Stimulated activated CD8-positive, alpha-beta memory T cell treated with anti-CD3 and anti-CD28 coated beads, Interleukin-7, amount 100 ng/mL, for 1 hour (primary cell): ENCODE data around the gene GPR153.

ENCODE experiments used
- DNase-seq, 2 donors: peaks; one replicate each; pipeline ENCODE4 v3.0.0-alpha.2; 2020; ENCODE audit warnings: low read depth in 2 of 2

The GPR153 gene

GRCh38 chr1:6287029-6287428 is 26.1 kb upstream of the GPR153 start:
- DNase-seq, result no peak

- DNase-seq, result no peak
Measured at GRCh38 chr1:6286266-6286665, 25.4 kb upstream of the GPR153 start.

- DNase-seq, result no peak
Measured at GRCh38 chr1:6285336-6285735, 24.4 kb upstream of the GPR153 start.

GRCh38 chr1:6282577-6283270 is 21.8 kb upstream of the GPR153 start:
- no peak for DNase-seq

GRCh38 chr1:6281511-6282402 is 20.9 kb upstream of the GPR153 start:
- no peak for DNase-seq

GRCh38 chr1:6280761-6281451 is 20.0 kb upstream of the GPR153 start:
- no peak for DNase-seq

GRCh38 chr1:6279613-6280383 is 18.9 kb upstream of the GPR153 start:
- DNase-seq, result no peak

GRCh38 chr1:6279066-6279465 is 18.2 kb upstream of the GPR153 start:
- DNase-seq, result no peak

GRCh38 chr1:6278263-6278662 is 17.4 kb upstream of the GPR153 start:
- no peak for DNase-seq

- no peak for DNase-seq
Measured at GRCh38 chr1:6276811-6277555, 16.1 kb upstream of the GPR153 start.

GRCh38 chr1:6275826-6276782 is 15.2 kb upstream of the GPR153 start:
- DNase-seq, result no peak

GRCh38 chr1:6274622-6275139 is 13.8 kb upstream of the GPR153 start:
- no peak for DNase-seq

- no peak for DNase-seq
Measured at GRCh38 chr1:6274102-6274501, 13.2 kb upstream of the GPR153 start.

GRCh38 chr1:6273380-6273891 is 12.5 kb upstream of the GPR153 start:
- DNase-seq, result no peak

- DNase-seq, result no peak
Measured at GRCh38 chr1:6272868-6273267, 12.0 kb upstream of the GPR153 start.

GRCh38 chr1:6272452-6272851 is 11.6 kb upstream of the GPR153 start:
- no peak for DNase-seq

GRCh38 chr1:6271554-6271953 is 10.7 kb upstream of the GPR153 start:
- DNase-seq, result no peak

GRCh38 chr1:6271006-6271405 is 10.1 kb upstream of the GPR153 start:
- no peak for DNase-seq

- DNase-seq, result no peak
Measured at GRCh38 chr1:6270401-6270800, 9.5 kb upstream of the GPR153 start.
